Measurements from ENCODE around the gene FANCM.

Gene FANCM, protein sequence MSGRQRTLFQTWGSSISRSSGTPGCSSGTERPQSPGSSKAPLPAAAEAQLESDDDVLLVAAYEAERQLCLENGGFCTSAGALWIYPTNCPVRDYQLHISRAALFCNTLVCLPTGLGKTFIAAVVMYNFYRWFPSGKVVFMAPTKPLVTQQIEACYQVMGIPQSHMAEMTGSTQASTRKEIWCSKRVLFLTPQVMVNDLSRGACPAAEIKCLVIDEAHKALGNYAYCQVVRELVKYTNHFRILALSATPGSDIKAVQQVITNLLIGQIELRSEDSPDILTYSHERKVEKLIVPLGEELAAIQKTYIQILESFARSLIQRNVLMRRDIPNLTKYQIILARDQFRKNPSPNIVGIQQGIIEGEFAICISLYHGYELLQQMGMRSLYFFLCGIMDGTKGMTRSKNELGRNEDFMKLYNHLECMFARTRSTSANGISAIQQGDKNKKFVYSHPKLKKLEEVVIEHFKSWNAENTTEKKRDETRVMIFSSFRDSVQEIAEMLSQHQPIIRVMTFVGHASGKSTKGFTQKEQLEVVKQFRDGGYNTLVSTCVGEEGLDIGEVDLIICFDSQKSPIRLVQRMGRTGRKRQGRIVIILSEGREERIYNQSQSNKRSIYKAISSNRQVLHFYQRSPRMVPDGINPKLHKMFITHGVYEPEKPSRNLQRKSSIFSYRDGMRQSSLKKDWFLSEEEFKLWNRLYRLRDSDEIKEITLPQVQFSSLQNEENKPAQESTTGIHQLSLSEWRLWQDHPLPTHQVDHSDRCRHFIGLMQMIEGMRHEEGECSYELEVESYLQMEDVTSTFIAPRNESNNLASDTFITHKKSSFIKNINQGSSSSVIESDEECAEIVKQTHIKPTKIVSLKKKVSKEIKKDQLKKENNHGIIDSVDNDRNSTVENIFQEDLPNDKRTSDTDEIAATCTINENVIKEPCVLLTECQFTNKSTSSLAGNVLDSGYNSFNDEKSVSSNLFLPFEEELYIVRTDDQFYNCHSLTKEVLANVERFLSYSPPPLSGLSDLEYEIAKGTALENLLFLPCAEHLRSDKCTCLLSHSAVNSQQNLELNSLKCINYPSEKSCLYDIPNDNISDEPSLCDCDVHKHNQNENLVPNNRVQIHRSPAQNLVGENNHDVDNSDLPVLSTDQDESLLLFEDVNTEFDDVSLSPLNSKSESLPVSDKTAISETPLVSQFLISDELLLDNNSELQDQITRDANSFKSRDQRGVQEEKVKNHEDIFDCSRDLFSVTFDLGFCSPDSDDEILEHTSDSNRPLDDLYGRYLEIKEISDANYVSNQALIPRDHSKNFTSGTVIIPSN (N-terminal part only)

DNA sequence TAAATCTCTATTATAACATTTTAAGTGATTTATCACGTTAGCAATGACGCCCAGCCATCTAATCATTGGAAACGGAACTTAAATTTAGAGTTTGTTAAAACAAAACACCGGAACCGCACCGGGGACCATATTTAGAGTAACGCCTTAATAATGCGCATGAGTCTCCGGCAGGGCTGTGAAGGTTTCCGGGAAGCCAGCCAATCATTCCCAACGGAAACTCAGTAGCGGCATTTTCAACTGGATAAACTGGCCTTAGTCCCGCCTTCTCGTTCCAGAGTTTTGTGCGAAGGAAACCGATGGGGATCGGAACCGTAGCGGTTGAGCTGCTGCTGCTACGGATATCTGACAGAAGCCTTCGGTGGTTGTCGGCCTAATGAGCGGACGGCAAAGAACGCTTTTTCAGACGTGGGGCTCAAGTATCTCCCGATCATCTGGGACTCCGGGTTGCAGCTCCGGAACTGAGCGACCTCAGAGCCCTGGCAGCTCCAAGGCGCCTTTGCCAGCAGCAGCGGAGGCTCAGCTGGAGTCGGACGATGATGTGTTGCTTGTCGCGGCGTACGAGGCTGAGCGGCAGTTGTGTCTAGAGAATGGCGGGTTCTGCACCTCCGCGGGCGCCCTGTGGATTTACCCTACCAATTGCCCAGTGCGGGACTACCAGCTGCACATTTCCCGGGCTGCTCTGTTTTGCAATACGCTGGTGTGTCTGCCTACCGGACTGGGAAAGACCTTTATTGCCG is at the start of gene FANCM:
TSS of gene FANCM (plus strand) at position 272 of the 737 bp plus-strand sequence. CDS start at position 374, 102 bp downstream.
- peak; percentile 33 to 84 for DNase-seq

DNA sequence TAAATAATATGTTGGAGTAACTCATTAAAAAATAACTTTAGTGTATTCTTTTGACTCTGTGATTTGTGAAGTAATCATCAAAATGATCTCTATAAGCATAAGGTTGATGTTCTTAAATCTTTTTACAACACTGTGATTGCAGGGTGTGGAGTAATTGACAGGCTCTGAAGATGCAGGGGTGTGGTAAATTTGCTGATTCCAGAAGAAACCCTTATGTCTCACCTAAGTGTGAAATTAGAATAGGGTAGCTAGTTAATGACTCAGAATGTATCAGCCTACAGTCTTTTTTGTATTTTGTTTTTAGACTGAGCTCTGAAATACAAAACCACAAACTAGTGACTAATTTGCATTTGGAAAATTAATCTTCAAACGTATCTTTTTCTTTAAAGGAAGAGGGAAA is 45.9 kb upstream of the FANCM start:
- DNase-seq = no peak

DNA sequence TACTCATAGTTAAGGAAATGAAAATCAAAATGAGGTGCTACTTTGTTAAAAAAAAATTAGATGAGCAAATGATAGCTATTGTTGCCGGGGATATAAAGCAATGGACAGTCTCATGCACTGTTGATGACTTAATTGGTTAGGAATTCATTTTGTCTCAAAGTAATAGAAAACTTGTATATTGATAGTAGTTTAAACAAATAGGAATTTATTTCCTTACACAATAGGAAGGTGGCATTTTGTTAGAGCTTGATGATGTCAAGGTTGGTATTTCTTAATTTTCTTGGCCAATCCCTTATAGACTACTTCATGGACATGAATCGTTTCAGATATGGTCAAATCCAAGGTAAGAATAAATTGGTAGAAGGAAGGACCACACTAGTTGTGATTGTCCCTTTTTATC is 44.0 kb upstream of the FANCM start:
- no peak for DNase-seq

DNA sequence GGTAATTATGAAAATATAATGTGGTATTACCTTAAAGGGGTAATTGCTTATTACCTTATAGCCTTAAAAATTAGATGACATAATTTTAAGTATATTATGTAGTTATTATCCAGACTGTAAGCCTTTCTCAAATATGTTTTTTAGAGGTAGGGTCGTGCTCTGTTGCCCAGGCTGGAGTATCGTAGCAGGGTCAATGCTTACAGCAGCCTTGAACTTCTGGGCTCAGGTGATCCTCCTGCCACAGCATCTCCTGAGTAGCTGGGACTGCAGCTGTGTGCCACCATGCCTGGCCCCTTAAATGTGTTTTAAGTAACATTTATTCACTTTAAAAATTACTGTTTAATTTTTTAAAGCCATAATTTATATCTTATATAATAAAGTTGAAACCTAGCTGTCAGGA is 41.5 kb upstream of the FANCM start:
- no peak for DNase-seq

DNA sequence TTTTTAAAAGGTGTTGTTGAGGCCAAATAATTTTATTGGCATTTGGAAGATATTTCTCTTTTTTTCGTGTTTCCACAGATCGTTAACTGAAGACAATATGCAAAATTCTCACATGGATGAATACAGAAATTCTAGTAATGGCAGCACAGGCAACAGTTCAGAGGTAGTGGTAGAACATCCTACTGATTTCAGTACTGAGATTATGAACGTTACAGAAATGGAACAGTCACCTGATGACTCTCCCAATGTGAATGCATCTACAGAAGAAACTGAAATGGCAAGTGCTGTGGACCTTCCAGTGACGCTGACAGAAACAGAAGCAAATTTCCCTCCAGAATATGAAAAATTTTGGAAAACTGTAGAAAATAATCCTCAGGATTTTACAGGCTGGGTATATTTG is 40.6 kb upstream of the FANCM start:
- no peak for DNase-seq

DNA sequence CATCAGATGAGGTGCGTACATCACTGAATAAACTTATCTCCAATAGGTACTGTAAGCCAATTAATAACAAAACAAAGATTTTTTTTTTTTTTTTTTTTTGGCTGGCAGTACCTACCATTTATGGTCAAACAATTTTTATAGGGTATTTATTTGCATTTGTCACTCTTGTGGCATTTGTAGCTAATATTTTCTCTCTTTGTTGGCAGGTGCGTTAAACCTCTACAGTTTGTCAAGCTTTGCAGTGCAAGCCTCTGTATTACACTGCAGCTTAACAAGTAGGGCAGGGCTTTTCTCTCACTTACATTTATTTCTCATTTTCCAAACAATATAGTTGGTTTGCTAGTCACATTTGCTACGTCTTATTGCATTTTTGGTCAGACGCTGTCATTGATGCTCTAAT is 39.5 kb upstream of the FANCM start:
- DNase-seq = no peak

DNA sequence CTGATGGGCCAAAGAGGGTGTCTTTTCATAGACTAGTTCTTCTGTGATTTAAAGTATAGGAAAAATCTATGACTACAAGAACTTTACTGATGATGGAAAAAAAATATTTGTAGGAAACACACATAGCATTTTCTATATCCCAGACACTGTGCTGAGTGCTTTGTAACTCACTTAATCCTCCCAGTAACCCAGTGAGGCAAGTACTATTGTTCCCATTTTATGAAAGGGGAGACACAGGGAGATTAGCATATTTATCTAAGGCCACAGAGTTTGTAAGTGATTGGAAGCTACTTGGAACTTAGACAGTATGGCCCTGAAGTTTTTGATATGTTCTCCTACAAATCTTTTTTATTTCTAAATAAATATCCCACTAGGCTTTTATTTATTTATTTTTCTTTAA is 31.9 kb upstream of the FANCM start:
- no peak for DNase-seq

DNA sequence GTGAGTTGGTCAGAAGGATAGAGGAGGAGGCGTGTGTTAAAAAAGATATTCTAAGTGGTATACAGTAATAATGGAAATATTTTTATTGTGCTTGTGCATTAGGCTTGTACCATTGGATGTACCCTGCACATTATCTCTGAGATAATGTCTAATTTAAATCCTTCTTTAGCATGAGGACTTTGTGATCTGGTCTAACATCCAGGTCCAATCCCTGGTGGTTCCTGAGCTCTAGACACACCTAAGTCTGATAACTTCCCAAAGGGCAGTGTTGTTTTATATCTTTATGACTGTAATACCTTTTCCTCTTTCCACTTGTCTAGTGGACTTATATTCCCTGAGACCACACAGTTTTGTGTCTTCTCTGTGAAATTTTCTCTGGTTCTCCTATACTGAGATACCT is 31.2 kb upstream of the FANCM start:
- DNase-seq = no peak

DNA sequence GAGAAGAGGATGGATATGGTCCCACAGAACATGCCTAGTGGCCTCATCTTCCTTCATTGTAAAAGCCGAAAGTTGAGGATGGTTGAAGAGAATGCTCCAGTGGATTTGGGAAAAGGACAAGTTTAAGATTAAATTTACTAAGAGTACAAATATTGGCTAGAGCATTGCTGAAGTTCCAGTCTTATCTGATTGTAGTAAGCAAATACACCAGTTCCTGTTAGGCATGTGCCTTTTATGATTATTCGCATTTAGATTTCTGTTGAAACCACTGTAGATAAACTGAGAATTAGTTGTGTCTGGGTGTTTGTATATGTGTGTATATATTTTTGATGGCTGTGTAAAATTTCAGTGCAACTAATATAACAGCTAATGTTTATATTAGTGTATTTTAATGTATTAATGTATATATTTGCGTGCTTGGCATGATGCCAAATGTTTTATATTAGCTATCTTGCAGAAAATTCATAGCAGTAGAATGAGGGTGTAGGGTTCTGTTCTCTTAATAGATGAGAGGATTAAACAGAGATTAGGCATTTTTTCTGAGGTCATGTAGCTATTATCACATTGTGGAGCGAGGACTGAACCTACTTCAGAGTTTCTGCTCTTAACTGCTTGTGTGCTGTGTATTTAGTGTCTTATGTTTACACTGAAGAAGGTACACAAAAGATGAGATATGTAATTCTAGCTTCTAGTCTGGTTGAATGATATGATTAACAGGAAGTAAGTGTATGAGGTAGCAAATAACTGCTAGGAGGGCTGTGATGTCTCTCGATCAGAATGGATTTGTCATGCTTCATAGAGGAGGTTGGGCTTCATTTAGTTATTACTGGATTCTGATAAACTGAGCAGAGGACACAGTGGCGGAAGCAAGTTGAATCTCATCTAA is 22.6 kb upstream of the FANCM start:
- DNase-seq = no peak

DNA sequence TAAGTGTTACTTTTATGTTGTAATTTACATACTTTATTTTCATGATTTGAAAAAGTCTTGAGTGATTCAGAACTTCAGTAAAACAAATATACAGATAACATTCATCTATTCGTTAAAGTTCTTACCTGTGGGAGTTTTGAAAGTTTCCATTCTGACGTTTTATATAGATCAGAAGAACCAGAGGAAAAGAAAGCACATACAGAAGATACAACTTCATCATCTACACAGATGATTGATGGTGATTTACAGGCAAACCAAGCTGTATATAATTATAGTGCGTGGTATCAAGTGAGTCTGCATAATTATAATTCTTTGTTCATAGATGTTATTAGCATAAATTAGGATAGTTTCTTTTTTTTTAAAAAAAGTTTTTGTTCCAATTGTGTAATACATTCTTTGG is 21.4 kb upstream of the FANCM start:
- no peak for DNase-seq

DNA sequence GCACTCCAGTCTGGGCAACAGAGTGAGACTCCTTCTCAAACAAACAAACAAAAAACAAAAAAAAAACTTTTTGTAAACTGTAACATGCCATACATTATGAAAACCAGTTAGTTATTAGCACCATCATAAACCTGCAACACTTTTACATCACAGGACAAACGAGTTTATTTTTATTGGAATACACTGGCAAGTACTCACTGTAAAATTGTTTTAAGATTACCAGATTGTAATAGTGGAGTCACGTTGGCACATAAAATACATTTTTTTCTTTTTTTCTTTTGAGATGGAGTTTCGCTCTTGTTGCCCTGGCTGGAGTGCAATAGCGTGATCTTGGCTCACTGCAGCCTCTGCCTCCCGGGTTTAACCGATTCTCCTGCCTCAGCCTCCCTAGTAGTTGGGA is 17.1 kb upstream of the FANCM start:
- DNase-seq = no peak

DNA sequence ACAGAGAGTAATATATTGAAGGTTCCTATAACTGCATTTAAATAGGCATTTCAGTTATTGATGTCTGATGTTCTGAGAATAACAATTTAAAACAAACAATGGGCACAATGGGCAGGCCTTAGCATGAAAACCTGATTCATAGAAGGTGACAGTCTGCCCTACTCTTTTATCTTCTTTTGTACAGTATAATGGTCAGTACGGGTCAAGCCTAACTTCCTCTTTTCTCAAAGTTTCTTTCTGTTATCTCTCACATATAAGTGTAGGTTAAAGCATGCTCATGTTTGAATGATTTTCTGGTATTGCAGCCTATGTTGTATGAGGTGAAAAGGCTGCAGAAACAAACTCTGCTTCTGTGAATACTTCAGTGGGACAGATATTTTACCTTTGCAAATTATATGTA is 15.6 kb upstream of the FANCM start:
- DNase-seq = no peak

DNA sequence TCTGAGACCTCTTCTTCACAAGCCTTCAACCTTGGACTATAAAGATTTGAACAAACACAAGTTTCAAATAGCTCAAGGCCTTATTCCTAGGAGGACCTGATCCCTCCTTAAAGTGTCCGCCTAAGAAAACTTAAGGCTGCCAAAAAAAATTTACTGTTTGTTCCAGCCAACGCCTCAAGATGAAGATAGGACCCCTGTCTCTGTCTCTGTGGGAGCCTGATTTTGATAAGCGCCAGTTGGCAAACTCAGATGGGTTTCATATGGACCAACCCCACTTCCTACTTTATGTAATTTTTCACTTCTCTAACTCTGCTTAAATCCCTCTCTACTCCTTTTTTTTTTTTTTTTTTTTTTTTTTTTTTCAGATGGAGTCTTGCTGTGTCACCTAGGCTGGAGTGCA is 12.5 kb upstream of the FANCM start:
- no peak for DNase-seq

DNA sequence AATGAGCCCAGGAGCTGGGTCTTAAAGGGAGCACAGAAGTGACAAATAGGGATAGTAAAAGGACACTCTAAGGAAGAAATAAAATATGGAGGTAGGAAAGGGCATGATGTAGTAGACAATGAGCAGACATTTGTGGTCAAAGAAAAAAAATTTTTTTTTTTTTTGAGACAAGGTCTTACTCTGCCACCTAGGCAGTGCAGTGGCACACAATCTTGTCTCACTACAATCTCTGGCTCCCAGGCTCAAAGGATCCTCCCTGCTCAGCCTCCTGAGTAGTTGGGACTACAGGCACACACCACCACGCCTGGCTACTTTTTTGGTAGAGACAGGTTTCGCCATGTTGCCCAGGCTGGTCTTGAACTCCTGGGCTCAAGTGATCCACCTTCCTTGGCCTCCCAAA is 10.0 kb upstream of the FANCM start:
- DNase-seq = no peak

DNA sequence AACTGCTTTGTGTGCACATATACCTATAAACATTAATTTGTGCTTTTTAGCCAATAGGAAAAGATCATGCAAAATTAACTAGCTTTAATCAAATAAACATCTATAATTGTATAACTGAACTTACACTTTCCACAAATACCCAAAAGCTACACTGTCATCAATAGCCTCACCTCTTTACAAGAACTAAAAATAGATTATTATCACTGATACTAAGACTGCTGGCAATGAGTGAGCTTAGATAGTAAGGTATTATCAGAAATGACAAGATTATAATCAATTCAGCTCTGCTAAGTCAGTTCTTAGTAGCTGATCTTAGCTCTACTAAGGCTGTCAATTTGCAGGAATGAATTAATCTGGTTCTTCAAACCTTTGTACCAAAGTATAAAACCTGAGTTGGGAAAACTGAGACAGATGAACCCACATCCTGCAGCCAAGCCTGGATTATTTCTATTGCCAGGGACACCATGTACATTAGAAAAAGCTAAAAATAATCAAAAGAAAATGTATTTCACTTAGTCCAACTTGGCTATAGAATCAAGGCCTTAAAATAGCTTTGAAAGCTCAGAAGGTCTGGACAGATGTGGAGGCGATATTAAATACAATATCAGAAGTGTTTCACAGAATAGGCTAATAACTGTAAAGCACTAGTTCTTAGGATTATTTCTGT is 6.6 kb upstream of the FANCM start:
- DNase-seq = no peak

DNA sequence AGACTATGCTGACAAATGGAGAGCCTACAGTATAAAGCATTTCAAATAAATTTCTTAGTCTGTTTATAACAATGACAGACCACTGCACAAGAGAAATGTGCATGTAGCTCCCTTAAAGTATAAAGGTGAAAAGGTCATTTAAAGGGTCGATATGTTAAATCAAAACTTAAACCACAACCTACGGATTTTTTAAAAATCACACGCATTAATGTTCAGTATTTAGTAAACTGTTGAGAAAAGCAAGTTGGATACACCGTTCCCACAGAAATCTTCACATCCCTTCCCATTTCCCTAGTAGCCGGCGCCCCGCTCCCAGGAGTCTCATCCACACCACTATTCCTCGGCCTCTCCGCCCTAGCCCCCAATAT is 2.1 kb upstream of the FANCM start:
- DNase-seq = no peak

DNA sequence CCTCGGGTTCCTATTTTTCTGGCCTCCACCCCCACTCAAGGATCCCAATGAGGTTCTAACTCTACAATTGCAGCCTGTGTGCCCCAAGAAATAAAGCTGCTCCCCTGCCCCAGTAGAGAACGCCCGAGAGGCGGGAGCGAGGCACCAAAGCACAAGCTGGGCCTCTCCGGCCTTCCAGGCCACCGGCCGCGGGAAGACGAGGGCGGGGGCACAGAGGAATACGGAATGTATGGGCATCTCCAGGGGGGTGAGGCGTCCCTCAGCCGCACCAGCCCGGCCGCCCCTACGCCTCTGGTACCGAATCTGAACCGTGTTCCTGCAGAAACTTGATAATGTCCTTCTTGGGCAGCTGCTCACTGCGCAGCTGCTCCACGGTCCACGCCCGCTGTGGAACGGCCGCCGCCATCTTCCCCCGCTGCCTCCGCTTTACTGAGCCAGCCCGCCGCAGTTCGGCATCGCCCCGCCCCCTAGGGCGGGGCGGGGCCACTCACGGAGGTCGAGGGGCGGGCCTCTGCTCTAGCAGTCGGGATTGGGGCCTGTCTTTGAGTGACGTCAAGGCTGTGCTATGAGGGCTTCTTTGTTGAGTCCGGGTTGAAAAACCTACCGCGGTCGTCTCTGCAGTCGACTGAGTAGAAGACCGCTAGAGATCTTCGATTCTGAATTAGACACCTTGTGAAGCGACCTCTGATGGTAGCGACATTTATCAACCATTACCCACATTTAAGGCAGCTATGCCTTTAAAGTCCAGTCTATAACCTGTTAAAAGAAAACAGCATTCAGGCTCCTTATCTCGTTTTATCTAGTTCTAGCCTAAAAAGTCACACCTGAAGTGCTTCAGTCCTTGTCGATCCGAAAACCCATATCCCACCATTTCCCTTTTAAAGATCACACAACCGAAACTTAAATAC is 1.4 kb upstream of the FANCM start, which contains the start of gene FKBP3:
TSS of gene FKBP3 (minus strand) at position 431 of the 908 bp plus-strand sequence. CDS start at position 406, 25 bp downstream.
- peak; percentile 95 to 96 for DNase-seq

DNA sequence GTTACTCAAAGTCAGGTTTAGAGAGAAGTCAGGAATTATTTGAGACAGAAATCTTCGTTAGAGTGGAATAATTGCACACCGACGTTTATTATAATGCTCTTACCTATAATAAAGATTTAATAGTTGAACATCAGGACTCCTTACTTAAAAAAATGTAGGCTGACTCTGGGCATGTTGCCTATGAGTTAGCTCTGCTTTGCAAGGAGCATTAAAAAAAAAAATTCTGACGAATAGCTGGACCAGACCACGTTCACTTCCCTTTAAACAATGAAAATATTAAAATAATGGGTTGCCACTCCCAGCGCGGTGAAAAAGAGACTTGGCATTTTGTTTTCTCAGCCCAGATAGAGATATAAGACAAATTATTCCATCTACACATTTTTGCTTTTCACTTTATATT is 574 bp upstream of the FANCM start:
- no peak for DNase-seq

DNA sequence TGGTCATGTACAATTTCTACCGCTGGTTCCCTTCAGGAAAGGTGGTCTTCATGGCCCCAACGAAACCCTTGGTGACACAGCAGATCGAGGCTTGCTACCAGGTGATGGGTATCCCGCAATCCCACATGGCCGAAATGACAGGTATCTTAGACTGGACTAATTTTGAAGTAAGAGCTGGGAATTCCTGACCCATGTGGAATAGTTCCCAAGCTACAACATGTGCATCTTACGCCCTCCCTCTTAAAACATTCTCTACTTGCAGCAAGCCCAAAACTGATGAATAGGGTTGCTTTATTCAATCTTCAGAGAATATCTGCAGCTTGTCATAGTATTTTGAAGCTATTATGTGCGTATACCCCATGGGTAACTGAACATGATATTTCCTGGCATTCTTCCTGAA is 669 bp downstream of the FANCM start:
- no peak for DNase-seq

All from cerebellar nuclear complex (tissue), 1 donor.